ACC112 (cell line): ENCODE measurements around the gene TCF12.

Experiments used
- H2AFZ ChIP-seq: fragments of 200-600 bp; sonication (generic); one replicate; pipeline ENCODE4 v1.6.0; 2017; ENCODE audit warnings: antibody characterized with exemption, low read length; ENCODE audit not compliant: unreplicated experiment
- H3K27ac ChIP-seq: fragments of 200-600 bp; sonication (generic); 2 replicates; pipeline ENCODE4 v1.5.1; 2014; ENCODE audit warnings: low read depth, mild to moderate bottlenecking, antibody characterized with exemption, low read length, moderate library complexity
- H3K27me3 ChIP-seq: fragments of 200-600 bp; sonication (generic); 2 replicates; pipeline ENCODE4 v1.6.1; 2014; ENCODE audit warnings: mild to moderate bottlenecking, antibody characterized with exemption, low read length, moderate library complexity, mixed read lengths; ENCODE audit not compliant: insufficient read depth
- H3K36me3 ChIP-seq: fragments of 200-600 bp; sonication (generic); 2 replicates; pipeline ENCODE4 v1.6.1; 2016; ENCODE audit warnings: mild to moderate bottlenecking, antibody characterized with exemption, low read length, moderate library complexity, mixed read lengths; ENCODE audit not compliant: insufficient read depth
- H3K4me1 ChIP-seq: fragments of 200-600 bp; sonication (generic); one replicate; pipeline ENCODE4 v1.6.1; 2016; ENCODE audit warnings: low read length, mixed read lengths; ENCODE audit not compliant: insufficient read depth, unreplicated experiment, control insufficient read depth
- H3K4me3 ChIP-seq: fragments of 200-600 bp; sonication (generic); 2 replicates; pipeline ENCODE4 v1.5.1; 2014; ENCODE audit warnings: mild to moderate bottlenecking, low read depth, low read length
- H3K79me2 ChIP-seq: fragments of 200-600 bp; sonication (generic); one replicate; pipeline ENCODE4 v1.6.0; 2016; ENCODE audit warnings: low read length; ENCODE audit not compliant: control insufficient read depth, unreplicated experiment, insufficient read depth

Gene TCF12

DNA sequence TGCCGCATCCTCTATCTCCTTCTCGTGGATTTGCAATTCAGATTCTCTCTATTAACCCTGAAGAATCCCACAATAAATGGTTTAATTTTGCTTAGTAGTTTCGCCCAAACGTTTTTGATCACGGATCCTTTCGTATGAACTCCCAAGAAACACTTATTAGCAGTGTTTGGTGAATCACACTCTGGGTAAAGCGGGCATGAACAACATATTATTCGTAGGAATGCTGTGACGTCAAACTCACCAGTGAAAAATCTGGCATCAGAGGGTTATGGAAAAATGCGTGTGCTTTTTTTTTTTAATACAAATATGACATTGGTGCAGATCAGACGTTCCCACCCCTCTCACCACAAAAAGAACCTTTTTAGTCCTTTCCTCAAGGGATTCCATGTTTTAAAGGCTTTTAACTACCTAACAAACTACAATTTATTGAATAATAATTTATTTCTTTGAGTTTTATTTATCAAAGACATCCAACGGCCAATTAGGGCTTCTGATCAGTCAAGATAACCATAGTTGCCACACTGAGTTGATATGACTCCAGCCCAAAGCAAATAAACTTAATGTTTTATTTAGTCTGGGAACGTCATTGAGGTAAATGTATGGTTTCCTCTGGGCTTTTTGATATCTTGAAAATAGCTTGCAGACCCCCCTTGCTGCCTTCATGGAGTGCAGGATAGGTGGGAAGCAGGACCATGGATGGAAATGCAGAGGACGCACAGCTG lies 412.3 kb downstream of the TCF12 start:
- Histone ChIP-seq H3K27me3 (no peaks in the 10 kb centered on the region), H3K4me3 (no peak overlapping the region), H3K79me2 (no peaks in the 10 kb centered on the region), H3K36me3 (no peaks in the 10 kb centered on the region), H2AFZ (no peak overlapping the region), H3K4me1 (peaks cover 39% of the 10 kb centered on the region), H3K27ac (no peak overlapping the region)

- Histone ChIP-seq H3K27ac (no peak overlapping the region), H3K4me3 (no peak overlapping the region), H3K27me3 (no peaks in the 10 kb centered on the region), H2AFZ (no peak overlapping the region), H3K36me3 (no peaks in the 10 kb centered on the region), H3K79me2 (no peaks in the 10 kb centered on the region), H3K4me1 (peaks cover 37% of the 10 kb centered on the region)
Measured at GRCh38 chr15:57332326-57332725, 413.9 kb downstream of the TCF12 start.

- Histone ChIP-seq H3K36me3 (no peaks in the 10 kb centered on the region), H3K79me2 (no peaks in the 10 kb centered on the region), H3K27me3 (no peaks in the 10 kb centered on the region), H3K4me3 (no peak overlapping the region), H3K4me1 (peaks cover 26% of the 10 kb centered on the region), H2AFZ (no peak overlapping the region), H3K27ac (no peak overlapping the region)
Measured at GRCh38 chr15:57333487-57333886, 415.0 kb downstream of the TCF12 start.

DNA sequence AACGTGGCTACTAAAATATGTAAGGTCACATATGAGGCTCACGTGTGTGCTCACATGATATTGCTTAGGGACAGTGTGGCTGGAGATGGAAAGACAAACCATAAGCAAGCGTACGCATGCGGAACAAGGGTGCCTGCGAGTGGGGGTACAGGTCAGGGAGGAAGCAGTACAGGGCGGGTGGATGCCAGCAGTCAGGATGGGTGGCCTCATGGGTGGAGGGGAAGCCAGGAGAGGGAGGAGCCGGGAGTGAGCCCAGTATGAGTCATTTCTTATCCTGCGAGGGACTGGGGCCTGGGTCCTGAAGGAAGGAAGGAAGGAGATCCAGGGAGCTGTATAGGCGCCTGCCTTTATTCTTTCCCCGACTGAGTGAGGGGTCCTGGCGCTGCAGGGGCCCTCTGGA lies 415.8 kb downstream of the TCF12 start:
- H3K4me3 ChIP-seq = no peak overlapping the region
- peaks cover 23% of the 10 kb centered on the region for H3K4me1 ChIP-seq
- H2AFZ ChIP-seq = no peak overlapping the region
- H3K27ac ChIP-seq = no peak overlapping the region
- H3K79me2 ChIP-seq = no peaks in the 10 kb centered on the region
- no peaks in the 10 kb centered on the region for H3K36me3 ChIP-seq
- no peaks in the 10 kb centered on the region for H3K27me3 ChIP-seq

GRCh38 chr15:57335293-57335715 lies 416.9 kb downstream of the TCF12 start:
- Histone ChIP-seq H3K27ac (no peak overlapping the region), H3K27me3 (no peaks in the 10 kb centered on the region), H2AFZ (no peak overlapping the region), H3K36me3 (no peaks in the 10 kb centered on the region), H3K79me2 (no peaks in the 10 kb centered on the region), H3K4me3 (no peak overlapping the region), H3K4me1 (peaks cover 23% of the 10 kb centered on the region)

DNA sequence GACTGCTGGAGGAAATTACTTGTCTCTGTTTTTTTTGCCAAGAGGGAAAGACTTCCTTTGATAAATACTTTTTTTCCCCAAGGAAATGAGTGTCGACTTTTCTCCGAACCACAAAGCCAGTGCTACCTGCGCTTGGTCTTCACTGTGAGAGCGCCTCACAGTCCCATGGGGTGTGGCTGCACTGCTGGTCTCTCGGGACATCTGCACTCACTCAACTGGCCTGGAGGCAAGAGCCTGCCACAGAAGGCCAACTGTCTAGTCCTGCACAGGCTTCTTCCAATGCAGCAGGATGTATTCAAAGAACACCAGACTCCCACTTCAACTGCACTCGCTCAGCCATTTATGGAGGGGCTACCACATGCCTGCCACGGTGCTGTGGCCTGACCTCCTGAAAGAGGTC lies 417.3 kb downstream of the TCF12 start:
- Histone ChIP-seq H3K27me3 (no peaks in the 10 kb centered on the region), H3K27ac (no peak overlapping the region), H3K36me3 (no peaks in the 10 kb centered on the region), H3K79me2 (no peaks in the 10 kb centered on the region), H2AFZ (no peak overlapping the region), H3K4me1 (peaks cover 23% of the 10 kb centered on the region), H3K4me3 (no peak overlapping the region)

DNA sequence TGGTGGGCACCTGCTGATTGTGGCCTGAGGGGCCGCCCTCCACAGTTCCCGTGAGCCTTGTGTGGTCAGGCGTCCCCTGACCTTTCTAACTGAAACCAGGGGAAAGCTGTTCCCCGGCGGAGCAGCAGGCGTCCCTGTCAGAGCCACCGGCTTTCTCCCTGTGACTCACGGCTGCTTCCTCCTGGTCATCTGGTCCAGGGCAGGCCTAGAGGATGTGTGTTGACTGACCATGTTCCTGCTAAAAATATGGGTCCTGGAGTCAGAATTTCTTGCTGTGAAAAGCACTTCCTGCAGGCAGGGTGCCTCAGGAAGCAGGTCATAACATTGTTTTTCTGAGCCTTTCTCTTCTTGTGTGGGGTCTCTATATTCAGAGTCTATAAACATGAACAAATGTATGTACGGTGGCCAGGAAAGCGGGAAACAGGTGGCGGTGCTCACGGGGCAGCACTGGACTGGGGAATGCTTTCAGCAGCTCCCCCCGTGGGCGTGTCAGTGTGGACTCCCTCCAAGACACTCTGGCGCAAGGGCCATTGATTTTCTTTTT lies 419.5 kb downstream of the TCF12 start:
- H3K27ac ChIP-seq = no peak overlapping the region
- H3K27me3 ChIP-seq = no peaks in the 10 kb centered on the region
- no peaks in the 10 kb centered on the region for H3K79me2 ChIP-seq
- H3K4me1 ChIP-seq = peaks cover 26% of the 10 kb centered on the region
- H2AFZ ChIP-seq = no peak overlapping the region
- no peak overlapping the region for H3K4me3 ChIP-seq
- H3K36me3 ChIP-seq = no peaks in the 10 kb centered on the region

DNA sequence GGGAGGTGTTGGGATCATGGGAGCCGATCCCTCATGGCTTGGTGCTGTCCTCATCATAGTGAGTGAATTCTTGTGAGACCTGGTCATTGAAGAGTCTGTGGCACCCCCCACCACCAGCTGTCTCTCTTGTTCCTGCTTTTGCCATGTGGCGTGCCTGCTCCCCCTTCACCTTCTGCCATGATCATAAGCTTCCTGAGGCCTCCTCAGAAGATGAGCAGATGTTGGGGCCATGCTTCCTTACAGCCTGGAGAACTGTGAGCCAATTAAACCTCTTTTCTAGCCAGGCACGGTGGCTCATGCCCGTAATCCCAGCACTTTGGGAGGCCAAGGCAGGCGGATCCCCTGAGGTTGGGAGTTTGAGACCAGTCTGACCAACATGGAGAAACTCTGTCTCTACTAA lies 420.9 kb downstream of the TCF12 start:
- Histone ChIP-seq H3K27me3 (no peaks in the 10 kb centered on the region), H2AFZ (no peak overlapping the region), H3K79me2 (no peaks in the 10 kb centered on the region), H3K4me3 (no peak overlapping the region), H3K36me3 (no peaks in the 10 kb centered on the region), H3K4me1 (peaks cover 15% of the 10 kb centered on the region), H3K27ac (no peak overlapping the region)
